HG03097 (cell line): Measurements from ENCODE around the gene AGAP3.
"Not testable (repeated sequence)": the region's sequence is repeated elsewhere in the genome, so short reads cannot be mapped to it uniquely, and the experiment has no call there.

Experiments
- ATAC-seq: cut with Tn5 transposase; IDR thresholded peaks from one replicate; pipeline ENCODE4 v1.9.1; 2021; ENCODE audit not compliant: unreplicated experiment, low FRiP score

Gene AGAP3

DNA sequence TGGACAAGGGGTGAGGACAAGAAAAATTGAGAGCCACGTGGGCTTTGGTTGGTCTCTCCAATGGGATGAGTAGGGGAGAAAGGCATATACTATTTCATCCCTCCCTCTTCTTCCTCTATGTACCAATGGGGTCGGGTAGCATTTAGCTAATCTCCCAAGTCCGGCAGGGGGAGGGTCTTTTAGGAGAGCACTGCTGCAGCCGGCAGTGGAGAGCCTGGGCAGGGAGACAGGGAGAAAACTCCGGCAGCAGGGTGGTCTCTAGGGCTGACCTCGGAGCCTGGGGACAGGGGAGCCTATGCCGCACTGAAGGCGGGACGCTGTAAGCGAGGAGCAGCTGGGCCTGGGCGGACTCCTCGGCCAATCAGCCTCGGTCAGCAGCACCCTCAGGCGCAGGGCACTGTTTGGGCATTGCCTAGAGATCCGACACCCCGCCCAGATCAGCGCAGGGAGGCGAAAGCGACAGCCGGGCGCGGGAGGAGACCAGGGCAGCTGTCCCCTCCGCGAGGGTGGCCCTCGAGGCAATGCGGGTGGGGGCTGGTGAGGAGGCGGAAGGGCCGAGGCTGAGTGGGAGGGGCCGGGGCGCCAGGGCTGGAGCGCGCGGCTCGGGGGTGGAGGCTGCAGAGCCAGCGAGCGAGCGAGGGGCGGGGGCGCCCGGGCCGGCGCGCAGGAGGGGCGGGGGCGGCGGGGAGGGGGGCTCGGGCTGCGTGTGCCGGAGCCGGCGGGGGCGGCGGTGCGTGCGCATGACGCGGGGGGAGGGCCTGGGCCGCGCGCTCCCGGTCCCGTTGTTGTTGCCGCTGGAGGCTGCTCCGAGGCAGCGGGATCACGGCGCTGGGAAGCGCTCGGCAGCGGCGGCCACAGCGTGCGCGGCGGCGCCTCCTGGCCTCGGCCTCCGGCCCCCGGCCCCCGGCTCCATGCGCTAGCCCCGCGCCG lies at the start of gene AGAP3:
TSS of gene AGAP3 (plus strand) at position 785 of the 930 bp plus-strand sequence. CDS start 267 bp downstream, outside the sequence.
- peak; percentile 26 for ATAC-seq

DNA sequence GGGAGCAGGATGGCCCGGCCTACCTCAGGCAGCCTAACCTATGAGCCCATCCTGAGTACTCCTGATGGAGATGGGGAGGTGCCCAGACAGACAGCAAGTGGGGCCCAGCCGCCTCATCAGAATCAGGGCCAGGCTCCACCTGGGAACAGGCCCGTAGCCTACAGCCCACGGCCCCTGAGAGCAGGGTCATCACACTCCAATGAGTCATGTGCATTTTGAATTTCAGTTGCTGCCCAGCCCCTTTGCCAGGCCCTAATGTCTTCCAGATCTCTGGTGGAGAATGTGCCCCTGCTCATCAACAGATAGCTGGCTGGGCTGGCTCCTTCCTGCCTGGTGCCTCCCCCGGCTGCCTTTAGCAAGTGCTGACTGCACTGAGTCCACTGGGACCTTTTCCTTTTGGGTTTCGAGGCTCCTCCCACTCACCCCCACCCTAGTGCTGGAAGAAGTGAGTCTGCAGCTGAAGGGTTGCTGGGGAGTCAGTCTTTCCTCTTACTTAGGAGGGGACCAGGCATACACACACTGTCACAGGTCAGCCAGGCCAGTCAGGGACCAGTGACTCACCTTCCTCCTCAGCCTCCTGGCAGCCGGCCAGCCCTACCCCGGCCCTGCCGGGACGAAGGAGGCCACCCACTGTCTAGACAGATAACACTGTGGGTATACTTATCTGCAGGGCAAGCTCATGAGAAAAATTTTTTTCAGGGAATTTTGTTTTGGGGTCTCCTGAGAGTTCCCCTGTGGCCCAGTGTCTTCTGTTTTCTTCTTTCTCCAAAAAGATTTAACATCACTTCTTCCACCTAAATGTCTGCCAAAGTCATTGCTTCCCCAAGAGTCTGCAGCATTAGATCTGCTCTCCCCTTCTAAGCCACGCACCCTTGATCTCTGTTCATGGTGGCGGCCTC lies 47.1 kb upstream of the AGAP3 start:
- ATAC-seq: no peak

DNA sequence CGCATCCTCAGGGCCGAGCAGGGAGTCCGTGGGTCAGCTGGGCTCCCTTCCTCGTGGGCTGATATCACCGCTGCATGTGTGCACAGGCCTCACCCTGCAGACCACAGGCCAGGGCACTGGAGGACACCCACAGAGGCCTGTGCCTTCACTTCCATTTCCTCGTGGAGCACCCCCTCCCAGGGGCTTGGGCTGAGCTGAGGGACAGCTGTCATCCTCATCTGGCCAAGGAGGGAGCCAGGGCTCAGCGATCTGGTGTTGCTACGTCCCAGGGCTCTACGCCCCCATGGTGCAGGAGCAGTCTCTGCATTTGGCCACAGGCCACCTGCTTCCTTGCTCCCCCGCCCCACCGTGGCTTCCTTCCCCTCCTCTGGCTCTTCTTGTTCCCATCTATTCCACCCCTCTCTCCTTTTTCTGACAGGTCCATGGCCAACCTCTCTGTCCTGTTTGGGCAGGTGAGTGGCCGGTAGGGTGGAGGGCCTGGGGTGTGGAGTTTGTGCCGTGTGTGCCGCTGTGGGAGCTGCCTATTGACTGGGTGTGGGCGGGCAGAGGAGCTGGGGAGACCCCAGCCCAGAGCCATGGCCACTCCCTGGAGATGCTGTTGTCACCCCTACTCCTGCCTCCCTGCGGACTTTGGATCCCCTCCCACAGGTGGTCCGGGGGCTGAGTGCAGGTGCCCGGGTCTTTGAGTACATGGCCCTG lies 46.3 kb upstream of the AGAP3 start:
- no peak for ATAC-seq

DNA sequence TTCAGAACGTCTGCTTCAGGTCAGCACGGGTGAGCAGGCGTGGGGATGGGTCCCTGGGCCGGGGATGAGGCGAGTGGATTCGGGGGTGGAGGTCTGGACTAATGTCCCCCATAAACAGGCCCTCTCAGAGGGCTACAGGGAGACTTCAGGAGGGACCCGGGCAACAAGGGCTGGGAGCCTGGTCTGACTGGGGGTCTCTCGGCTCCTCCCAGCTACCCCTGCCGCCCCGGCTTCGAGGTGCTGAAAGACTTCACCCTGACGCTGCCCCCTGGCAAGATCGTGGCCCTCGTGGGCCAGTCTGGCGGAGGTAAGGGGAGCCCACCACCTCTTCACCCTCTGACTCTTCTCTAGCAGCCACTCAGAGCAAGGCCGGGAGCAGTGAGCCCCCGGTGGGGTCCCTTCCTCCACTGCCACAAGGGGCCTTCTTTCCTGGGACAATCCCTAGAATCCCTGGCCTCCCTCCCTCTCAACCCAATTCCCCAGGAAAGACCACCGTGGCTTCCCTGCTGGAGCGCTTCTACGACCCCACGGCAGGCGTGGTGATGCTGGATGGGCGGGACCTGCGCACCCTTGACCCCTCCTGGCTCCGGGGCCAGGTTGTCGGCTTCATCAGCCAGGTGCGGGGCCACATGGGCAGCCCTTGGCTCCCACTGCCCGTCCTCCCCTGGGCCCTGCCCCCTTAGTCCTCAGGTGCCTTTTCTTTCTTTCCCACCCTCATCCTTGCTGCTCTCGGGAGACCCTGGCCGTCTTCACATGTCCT lies 45.5 kb upstream of the AGAP3 start:
- ATAC-seq: no peak

DNA sequence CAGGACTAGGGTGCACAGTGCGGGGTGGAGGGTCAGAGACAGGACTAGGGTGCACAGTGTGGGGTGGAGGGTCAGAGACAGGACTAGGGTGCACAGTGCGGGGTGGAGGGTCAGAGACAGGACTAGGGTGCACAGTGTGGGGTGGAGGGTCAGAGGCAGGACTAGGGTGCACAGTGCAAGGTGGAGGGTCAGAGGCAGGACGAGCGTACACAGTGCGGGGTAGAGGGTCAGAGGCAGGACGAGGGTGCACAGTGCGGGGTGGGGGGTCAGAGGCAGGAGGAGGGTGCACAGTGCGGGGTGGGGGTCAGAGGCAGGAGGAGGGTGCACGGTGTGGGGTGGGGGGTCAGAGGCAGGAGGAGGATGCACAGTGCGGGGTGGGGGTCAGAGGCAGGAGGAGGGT lies 42.8 kb upstream of the AGAP3 start:
- not testable (repeated sequence) for ATAC-seq

DNA sequence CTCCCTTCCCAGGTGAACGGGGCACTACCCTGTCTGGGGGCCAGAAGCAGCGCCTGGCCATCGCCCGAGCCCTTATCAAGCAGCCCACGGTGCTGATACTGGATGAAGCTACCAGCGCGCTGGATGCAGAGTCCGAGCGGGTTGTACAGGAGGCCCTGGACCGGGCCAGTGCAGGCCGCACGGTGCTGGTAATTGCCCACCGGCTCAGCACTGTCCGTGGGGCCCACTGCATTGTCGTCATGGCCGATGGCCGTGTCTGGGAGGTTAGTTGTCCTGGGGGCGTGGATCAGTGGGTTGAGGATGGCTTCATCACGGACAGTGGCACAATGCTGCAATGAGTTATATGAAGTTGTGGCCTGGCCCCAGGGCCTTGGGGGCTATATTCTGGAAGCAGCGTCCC lies 42.3 kb upstream of the AGAP3 start:
- ATAC-seq: no peak

DNA sequence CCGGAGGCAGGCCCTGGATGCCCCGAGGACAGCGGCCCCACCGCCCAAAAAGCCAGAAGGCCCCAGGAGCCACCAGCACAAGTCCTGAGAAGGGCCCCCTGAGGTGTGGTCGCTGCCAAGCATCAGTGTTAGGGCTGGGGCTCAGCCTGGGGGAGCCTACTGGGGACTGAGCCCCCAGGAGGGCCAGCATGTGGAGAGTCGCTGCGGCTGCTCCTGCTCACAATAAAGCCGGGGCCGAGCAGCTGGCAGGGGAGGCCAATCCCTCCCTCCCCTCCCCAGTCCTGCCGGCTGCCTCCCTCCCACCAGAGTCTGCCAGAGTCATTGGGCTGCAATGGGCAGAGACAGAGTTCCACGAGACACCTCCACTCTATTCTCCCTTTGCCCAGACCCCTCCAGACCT lies 41.0 kb upstream of the AGAP3 start:
- no peak for ATAC-seq

DNA sequence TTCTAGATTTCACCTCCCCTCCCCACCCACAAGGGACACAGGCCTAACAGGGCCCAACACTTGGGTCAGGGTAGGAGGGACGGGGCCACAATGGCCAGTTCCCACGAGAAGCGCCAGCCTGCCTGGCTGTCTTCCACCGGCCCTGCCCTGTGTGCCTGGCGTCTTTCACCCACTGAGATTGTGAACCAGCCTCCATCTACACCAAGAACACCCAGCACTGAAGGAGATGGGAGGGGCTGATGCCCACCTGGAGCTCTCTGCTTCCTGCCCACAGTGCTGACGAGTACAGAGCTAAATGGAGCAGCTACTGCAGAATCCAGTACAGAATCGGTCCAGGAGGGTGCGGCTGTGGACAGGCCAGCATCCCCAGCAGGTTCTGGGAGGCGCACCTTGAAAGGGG lies 40.3 kb upstream of the AGAP3 start:
- no peak for ATAC-seq

DNA sequence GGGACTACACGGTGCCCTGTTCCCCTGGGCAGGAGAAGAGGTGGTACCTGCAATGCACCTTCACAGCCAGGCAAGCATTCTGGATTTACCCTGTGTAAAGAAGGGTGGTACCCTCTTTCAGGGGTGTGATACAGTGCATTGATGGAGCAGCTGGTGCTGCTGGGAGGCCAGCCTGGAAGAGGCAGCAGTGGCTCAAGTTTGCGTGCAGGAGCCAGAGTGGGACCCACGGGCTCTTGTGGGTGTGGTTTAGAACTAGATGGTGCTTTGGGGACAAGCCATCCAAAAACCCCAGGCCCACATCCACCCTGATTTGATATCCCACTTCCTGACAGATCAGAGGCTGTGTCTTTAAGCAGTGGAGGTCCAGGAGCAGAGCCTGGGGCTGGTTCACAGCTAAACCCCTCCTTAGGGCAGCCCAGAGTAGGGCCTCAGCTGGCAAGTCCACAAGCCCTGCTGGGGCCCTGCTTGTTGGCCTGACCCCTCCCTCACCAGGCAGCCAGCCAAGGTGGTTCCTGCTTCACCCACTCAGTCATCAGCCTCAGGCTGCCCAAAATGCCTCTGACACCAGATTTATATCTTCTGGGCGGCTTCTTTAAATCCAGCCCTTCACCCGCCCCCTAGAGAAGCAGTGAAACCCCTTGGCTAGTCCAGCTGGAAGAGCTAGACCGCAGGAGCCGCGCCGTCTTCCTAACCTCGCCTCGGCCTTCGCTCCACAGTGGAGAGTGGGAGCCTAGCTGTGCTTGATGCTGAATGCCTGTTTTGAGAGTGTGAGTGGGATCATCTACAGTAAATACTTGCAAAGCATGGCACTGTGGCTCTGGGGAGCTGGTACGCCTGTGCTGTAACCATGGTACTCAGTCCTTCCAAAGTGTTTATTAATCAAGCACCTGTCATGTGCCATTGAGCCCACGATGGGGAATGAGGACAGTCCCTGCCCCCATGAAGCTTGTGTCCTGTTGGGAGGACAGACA lies 39.4 kb upstream of the AGAP3 start:
- ATAC-seq: no peak

DNA sequence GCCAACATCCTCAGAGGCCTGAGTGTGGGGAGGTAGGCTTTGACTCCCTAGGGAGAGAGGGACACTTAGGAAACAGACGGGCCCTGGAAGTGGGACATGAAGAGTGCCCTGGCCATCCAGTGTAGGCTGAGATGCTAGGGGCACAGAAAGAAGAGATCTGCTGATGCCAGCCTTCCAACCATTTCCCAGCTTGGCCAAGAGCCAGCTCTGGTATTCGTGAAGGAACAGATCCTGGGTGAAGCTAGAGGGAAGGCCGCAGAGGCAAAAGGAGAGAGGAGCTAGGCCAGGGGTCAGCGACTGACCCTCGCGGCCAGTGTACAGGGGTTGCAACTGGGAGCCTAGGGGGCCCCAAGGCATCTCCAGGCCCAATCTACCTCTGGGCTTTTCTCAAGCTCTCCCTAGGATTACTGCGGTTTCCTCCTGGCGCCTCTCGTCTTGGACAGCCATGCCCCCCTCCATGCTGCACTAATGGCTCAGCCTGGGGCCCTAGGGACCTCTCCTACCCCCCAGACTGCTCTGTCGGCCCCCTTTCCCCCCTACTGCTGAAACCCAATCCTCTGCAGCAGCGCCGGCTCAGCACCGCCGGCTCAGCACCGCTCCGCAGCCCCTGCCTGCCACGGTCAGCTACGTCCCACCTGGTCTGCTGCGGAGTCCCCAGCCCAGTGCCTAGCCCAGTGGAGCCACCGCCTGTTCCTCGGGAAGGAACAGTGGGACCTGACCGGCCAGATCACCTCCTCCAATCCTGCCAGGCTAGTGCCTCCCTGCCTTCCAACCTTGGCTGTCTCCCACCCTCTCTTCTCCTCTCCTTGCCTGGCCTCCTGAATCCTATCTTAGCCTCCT lies 38.1 kb upstream of the AGAP3 start, which contains the start of gene ASIC3:
TSS of gene ASIC3 (plus strand) at position 556 of the 840 bp plus-strand sequence. CDS start 355 bp downstream, outside the sequence.
- no peak for ATAC-seq

DNA sequence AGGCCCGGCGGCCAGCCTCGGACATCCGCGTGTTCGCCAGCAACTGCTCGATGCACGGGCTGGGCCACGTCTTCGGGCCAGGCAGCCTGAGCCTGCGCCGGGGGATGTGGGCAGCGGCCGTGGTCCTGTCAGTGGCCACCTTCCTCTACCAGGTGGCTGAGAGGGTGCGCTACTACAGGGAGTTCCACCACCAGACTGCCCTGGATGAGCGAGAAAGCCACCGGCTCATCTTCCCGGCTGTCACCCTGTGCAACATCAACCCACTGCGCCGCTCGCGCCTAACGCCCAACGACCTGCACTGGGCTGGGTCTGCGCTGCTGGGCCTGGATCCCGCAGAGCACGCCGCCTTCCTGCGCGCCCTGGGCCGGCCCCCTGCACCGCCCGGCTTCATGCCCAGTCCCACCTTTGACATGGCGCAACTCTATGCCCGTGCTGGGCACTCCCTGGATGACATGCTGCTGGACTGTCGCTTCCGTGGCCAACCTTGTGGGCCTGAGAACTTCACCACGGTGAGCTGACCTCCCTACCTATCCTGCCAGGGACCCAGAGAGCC lies 37.3 kb upstream of the AGAP3 start:
- ATAC-seq: no peak

DNA sequence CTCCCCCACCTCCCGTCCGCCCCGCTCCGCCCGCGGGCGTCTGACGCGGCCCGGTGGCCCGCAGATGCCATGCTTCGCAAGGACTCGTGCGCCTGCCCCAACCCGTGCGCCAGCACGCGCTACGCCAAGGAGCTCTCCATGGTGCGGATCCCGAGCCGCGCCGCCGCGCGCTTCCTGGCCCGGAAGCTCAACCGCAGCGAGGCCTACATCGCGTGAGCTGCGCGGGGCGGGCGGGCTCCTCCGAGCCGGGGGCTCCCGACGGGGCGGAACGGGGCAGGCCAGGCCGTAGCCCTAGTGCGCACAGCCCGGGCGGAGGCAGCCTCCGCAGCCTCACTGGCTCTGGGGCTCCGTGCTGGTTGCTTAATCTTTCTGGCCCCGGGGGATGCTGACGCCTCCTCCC lies 35.2 kb upstream of the AGAP3 start:
- no peak for ATAC-seq

DNA sequence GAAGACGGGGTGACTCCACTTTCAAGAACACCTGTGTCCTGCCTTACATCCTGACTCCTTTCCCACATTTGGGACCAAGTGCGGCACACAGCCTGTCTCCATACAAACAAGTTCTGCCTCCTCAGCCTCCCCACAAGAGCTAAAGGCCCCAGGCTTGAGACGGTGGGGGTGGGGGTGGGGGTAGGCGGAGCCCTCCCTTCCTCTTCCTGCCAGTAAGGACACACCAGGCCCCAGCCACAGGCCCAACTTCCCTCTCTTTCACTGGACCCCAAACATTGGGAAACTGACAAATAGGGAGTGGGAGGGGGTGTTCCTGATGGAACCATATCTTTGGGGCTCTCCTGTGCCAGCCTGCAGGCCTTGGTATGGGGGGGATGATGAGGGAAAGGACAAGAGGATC lies 33.2 kb upstream of the AGAP3 start:
- no peak for ATAC-seq

DNA sequence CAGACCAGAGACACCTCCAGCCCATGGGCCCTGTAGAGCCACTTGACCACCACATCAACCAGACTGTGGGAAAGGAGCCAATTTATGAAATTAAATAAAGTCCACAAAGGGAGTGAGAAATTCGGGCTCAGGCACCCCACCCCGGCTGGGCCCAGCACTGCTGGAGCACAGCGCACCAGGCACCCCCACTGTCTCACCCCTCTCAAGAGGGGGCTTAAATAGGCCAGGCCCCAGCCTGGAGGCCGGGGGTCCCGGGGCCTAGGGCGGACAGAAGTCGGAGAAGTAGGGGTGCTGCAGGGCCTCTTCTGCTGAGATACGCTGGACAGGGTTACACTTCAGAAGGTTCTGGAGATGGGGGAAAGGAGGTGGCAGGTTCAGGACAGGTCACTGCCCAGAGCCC lies 32.5 kb upstream of the AGAP3 start:
- ATAC-seq: no peak

DNA sequence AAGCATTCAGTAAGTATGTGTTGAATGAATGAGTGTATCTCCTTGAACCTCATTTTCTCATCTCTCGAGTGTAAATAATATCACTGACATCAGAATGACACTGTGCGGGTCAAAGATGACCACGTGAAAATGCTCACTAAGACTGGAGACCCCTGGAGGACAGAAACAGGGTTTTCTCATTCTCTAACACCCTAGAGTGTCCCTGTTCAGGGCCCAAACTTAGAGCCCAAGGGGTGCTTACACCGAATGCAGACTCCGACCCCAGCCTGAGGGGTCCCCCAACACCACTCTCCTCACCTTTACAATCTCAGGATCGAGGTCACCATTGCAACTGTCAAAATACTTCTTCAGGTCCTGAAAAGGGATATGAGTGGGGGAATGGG lies 30.0 kb upstream of the AGAP3 start:
- no peak for ATAC-seq

DNA sequence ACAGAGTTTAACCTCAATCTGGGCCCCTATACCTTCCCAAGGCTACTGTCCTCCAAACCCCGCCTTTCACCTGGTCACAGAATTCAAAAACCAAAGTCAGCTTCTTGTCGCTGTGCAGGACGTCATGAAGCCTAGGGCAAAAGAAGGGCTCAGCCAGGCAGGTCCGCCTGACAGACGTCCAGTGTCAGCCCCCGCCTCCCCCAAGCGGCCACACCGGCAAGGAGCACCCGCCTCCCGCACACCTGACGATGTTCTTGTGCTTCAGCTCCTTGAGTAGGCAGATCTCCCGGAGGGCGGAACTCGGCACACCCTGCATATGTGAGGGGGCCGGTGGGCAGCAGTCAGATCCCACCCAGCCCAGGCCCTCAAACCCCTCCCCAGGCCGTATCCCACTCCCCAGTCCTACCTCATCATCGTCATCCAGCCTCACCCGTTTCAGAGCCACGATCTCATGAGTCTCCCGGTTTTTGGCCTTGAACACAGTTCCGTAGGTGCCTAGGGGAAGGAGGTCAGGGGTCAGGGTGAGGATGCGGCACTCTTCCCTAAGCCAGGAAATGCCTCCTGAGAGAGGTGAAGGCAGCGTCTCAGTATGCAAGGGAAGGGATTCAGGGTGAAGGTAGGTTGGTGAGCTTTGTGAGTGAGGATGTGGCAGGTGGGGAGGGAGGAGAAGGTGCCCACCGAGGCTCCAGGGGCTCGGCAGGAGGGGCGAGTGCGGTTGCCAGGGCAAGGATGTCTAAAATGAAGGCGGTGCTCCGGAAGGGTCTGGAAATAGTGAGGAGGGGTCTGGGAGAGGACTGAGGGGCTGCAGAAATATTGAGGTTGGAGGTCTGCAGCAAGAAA lies 29.4 kb upstream of the AGAP3 start:
- ATAC-seq: no peak

DNA sequence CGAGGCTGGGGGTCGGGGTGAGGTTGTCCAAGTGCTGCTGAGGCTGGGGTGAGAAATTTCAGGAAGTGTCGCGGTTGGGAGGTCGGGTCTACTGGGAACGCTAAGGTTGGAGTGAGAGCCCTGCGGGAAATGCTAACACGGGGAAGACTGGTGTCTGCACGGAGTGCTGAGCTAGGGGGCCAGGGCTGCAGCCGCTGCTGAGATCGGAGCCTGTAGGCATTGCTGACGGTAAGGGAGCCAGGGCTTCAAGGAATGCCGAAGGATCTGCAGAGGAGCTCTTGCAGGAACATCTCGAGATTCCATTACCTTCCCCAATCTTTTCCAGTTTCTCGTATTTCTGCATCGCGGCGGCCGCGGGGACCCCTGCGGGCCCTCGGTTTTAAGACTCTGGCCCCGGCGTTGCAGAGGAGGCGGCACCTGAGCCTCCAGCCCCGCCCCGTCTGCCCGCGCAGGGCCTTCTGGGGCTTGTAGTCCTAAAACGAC lies 28.7 kb upstream of the AGAP3 start, which contains the start of gene CDK5:
TSS of gene CDK5 (minus strand) at position 392 of the 483 bp plus-strand sequence. CDS start at position 343, 49 bp downstream.
- ATAC-seq: peak; percentile 5
